SK-N-SH treated with all-trans-retinoic acid at 6 μM for 48 hours (cell line): ENCODE measurements around the gene STN1.

ENCODE experiments used
- ATAC-seq: fragments of 200-7000 bp; cut with Tn5 transposase; 3 replicates; pipeline ENCODE4 v1.9.1; 2020; ENCODE audit warnings: mild to moderate bottlenecking, moderate library complexity
- ARNTL ChIP-seq: fragments of 450-650 bp; formaldehyde crosslinking; IDR thresholded peaks from 2 replicates; pipeline ENCODE4 v1.5.0; 2020; ENCODE audit warnings: low read depth, mild to moderate bottlenecking, moderate library complexity, borderline replicate concordance
- BACH2 ChIP-seq: fragments of 250-450 bp; sonication (Bioruptor Pico); IDR thresholded peaks from 2 replicates; pipeline ENCODE4 v1.9.0; 2021; ENCODE audit warnings: mild to moderate bottlenecking, borderline replicate concordance
- CSDC2 ChIP-seq: fragments of 250-450 bp; sonication (Bioruptor Pico); IDR thresholded peaks from 2 replicates; pipeline ENCODE4 v1.5.0; 2020; ENCODE audit warnings: mild to moderate bottlenecking, moderate library complexity
- ESRRG ChIP-seq: fragments of 250-450 bp; sonication (Bioruptor Pico); IDR thresholded peaks from 2 replicates; pipeline ENCODE4 v1.6.1; 2021; ENCODE audit warnings: mild to moderate bottlenecking
- GLIS3 ChIP-seq: fragments of 250-450 bp; sonication (Bioruptor Pico); IDR thresholded peaks from 2 replicates; pipeline ENCODE4 v1.5.0; 2020; ENCODE audit warnings: mild to moderate bottlenecking, moderate library complexity
- ISL1 ChIP-seq: fragments of 250-450 bp; sonication (Bioruptor Pico); IDR thresholded peaks from 2 replicates; pipeline ENCODE4 v2.1.2; 2022; ENCODE audit warnings: mild to moderate bottlenecking, moderate library complexity
- OSR1 ChIP-seq: fragments of 250-450 bp; sonication (Bioruptor Pico); IDR thresholded peaks from 2 replicates; pipeline ENCODE4 v1.8.0; 2022; ENCODE audit warnings: moderate library complexity, mild to moderate bottlenecking, inconsistent platforms
- POU6F1 ChIP-seq: fragments of 250-450 bp; sonication (Bioruptor Pico); IDR thresholded peaks from 2 replicates; pipeline ENCODE4 v1.8.0; 2021; ENCODE audit warnings: low read depth, mild to moderate bottlenecking, moderate library complexity, borderline replicate concordance
- PPARA ChIP-seq: fragments of 250-450 bp; sonication (Bioruptor Pico); IDR thresholded peaks from 2 replicates; pipeline ENCODE4 v1.5.0; 2020; ENCODE audit warnings: mild to moderate bottlenecking, borderline replicate concordance
- RARB ChIP-seq: fragments of 250-450 bp; sonication (Bioruptor Pico); IDR thresholded peaks from 2 replicates; pipeline ENCODE4 v1.8.0; 2021; ENCODE audit warnings: mild to moderate bottlenecking, moderate library complexity
- SNAI2 ChIP-seq: fragments of 250-450 bp; sonication (Bioruptor Pico); IDR thresholded peaks from 2 replicates; pipeline ENCODE4 v1.5.0; 2020; ENCODE audit warnings: mild to moderate bottlenecking, moderate library complexity
- TCF4 ChIP-seq: fragments of 250-450 bp; sonication (Bioruptor Pico); IDR thresholded peaks from 2 replicates; pipeline ENCODE4 v1.8.0; 2021; ENCODE audit warnings: mild to moderate bottlenecking, moderate library complexity, borderline replicate concordance
- ZC3H10 ChIP-seq: fragments of 250-450 bp; sonication (Bioruptor Pico); IDR thresholded peaks from 2 replicates; pipeline ENCODE4 v1.5.1; 2021; ENCODE audit warnings: mild to moderate bottlenecking, moderate library complexity
- ZFP3 ChIP-seq: fragments of 250-450 bp; sonication (Bioruptor Pico); IDR thresholded peaks from 2 replicates; pipeline ENCODE4 v1.5.0; 2020; ENCODE audit warnings: mild to moderate bottlenecking, moderate library complexity
- ZNF565 ChIP-seq: fragments of 450-650 bp; formaldehyde crosslinking; conservative IDR thresholded peaks from 2 replicates; pipeline ENCODE4 v1.5.0; 2020; ENCODE audit warnings: low read depth, mild to moderate bottlenecking, moderate library complexity
- ZNF70 ChIP-seq: fragments of 450-650 bp; formaldehyde crosslinking; IDR thresholded peaks from 2 replicates; pipeline ENCODE4 v1.5.0; 2020; ENCODE audit warnings: mild to moderate bottlenecking, moderate library complexity
- ZNF8 ChIP-seq: fragments of 450-650 bp; formaldehyde crosslinking; IDR thresholded peaks from 2 replicates; pipeline ENCODE4 v1.5.0; 2020; ENCODE audit warnings: mild to moderate bottlenecking, moderate library complexity
- TF ChIP-seq, protein P1 (sequence below): fragments of 250-450 bp; sonication (Bioruptor Pico); IDR thresholded peaks from 2 replicates; pipeline ENCODE4 v1.5.1; 2021; ENCODE audit warnings: mild to moderate bottlenecking, moderate library complexity
- TF ChIP-seq, protein P2 (sequence below): fragments of 250-450 bp; sonication (Bioruptor Pico); IDR thresholded peaks from 2 replicates; pipeline ENCODE4 v1.8.0; 2020; ENCODE audit warnings: mild to moderate bottlenecking, moderate library complexity, borderline replicate concordance
- TF ChIP-seq, protein P3 (sequence below): fragments of 250-450 bp; sonication (Bioruptor Pico); IDR thresholded peaks from 2 replicates; pipeline ENCODE4 v1.5.0; 2020; ENCODE audit warnings: mild to moderate bottlenecking, moderate library complexity

The STN1 gene

GRCh38 chr10:103876155-103876554 lies 41.8 kb downstream of the STN1 start:
- TF ChIP-seq, protein P1, sequence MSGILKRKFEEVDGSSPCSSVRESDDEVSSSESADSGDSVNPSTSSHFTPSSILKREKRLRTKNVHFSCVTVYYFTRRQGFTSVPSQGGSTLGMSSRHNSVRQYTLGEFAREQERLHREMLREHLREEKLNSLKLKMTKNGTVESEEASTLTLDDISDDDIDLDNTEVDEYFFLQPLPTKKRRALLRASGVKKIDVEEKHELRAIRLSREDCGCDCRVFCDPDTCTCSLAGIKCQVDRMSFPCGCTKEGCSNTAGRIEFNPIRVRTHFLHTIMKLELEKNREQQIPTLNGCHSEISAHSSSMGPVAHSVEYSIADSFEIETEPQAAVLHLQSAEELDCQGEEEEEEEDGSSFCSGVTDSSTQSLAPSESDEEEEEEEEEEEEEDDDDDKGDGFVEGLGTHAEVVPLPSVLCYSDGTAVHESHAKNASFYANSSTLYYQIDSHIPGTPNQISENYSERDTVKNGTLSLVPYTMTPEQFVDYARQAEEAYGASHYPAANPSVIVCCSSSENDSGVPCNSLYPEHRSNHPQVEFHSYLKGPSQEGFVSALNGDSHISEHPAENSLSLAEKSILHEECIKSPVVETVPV = no peak
- TF ChIP-seq BACH2 (no peak), ZC3H10 (CRISPR knock-in tag) (no peak), SNAI2 (CRISPR knock-in tag) (no peak), ZFP3 (CRISPR knock-in tag) (no peak), TCF4 (peak; percentile 37; the same call in 1 of the 2 replicates), ZNF8 (CRISPR knock-in tag) (no peak), ESRRG (CRISPR knock-in tag) (no peak), CSDC2 (CRISPR knock-in tag) (no peak), RARB (no peak), ZNF70 (CRISPR knock-in tag) (no peak), ZNF565 (CRISPR knock-in tag) (0 out of 2 replicates have a peak, but pooled peaks have one; percentile 38)
- TF ChIP-seq, protein P2, sequence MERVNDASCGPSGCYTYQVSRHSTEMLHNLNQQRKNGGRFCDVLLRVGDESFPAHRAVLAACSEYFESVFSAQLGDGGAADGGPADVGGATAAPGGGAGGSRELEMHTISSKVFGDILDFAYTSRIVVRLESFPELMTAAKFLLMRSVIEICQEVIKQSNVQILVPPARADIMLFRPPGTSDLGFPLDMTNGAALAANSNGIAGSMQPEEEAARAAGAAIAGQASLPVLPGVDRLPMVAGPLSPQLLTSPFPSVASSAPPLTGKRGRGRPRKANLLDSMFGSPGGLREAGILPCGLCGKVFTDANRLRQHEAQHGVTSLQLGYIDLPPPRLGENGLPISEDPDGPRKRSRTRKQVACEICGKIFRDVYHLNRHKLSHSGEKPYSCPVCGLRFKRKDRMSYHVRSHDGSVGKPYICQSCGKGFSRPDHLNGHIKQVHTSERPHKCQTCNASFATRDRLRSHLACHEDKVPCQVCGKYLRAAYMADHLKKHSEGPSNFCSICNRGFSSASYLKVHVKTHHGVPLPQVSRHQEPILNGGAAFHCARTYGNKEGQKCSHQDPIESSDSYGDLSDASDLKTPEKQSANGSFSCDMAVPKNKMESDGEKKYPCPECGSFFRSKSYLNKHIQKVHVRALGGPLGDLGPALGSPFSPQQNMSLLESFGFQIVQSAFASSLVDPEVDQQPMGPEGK (CRISPR knock-in tag) = no peak
- ATAC-seq = no peak

DNA sequence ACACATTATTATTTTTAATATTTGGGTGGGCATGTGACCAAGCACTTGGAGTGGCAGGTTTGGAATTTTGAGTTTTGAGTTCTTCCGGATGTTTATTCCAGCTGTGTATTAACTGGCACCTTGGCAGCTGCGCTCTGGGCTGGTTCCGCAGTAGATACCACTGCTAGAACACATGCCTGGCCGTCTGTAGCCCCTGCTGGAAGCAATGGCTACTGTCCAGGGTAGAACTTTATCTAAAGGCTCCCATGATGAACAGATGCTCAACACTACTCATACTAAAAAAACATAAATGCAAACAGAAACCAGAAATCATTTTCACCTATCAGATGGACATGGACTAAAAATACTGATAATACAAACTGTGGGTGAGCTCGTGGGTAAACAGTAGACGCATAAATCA lies 43.3 kb downstream of the STN1 start:
- peak; percentile 34; the same call in 1 of the 3 replicates for ATAC-seq
- peak; percentile 43; the same call in 1 of the 2 replicates for TF ChIP-seq TCF4
- TF ChIP-seq BACH2 = no peak

DNA sequence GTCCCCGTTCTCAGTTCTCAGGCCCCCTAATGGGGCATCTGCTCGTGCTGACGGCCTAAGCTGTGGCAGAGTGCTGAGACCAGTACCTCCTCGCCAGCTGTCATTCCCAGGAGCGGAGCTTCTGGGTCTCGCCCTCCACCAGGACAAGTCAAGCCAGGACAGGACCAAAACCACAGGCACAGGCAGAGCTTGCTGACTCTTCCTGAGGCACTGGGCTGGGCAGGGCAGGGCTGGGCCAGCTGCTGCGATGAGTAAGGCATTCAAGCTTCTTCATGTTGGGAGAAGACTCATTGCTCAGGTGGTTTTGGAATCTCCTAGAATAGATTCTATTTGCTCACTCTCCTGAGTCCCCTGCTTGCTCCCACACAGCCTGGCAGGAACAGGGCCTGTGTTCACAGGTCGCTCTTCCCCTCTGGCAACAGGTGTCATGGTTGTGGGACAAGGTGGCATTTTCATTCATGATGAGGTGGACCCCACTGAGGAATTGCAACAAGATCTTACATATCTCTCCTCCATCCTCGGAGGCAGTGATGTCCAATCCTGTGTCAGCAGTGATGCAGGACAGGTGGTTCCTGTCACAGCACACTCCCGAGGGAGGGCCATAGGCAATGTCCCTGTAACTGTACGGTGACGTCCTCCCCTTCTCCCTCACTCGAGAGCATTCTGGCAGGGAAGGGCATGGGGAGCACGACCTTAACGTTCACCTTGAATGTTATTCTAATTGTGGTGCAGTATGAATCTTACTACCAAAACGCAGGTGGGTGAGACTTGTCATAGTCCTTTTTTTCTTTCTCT lies 45.6 kb downstream of the STN1 start:
- no peak for TF ChIP-seq ISL1 (CRISPR knock-in tag)
- no peak for TF ChIP-seq POU6F1
- TF ChIP-seq, protein P2 (CRISPR knock-in tag) = no peak
- TF ChIP-seq ARNTL (CRISPR knock-in tag) = no peak
- TF ChIP-seq ZFP3 (CRISPR knock-in tag) = no peak
- no peak for TF ChIP-seq GLIS3 (CRISPR knock-in tag)
- TF ChIP-seq, protein P3, sequence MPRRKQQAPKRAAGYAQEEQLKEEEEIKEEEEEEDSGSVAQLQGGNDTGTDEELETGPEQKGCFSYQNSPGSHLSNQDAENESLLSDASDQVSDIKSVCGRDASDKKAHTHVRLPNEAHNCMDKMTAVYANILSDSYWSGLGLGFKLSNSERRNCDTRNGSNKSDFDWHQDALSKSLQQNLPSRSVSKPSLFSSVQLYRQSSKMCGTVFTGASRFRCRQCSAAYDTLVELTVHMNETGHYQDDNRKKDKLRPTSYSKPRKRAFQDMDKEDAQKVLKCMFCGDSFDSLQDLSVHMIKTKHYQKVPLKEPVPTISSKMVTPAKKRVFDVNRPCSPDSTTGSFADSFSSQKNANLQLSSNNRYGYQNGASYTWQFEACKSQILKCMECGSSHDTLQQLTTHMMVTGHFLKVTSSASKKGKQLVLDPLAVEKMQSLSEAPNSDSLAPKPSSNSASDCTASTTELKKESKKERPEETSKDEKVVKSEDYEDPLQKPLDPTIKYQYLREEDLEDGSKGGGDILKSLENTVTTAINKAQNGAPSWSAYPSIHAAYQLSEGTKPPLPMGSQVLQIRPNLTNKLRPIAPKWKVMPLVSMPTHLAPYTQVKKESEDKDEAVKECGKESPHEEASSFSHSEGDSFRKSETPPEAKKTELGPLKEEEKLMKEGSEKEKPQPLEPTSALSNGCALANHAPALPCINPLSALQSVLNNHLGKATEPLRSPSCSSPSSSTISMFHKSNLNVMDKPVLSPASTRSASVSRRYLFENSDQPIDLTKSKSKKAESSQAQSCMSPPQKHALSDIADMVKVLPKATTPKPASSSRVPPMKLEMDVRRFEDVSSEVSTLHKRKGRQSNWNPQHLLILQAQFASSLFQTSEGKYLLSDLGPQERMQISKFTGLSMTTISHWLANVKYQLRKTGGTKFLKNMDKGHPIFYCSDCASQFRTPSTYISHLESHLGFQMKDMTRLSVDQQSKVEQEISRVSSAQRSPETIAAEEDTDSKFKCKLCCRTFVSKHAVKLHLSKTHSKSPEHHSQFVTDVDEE (CRISPR knock-in tag) = no peak
- TF ChIP-seq ESRRG (CRISPR knock-in tag) = no peak
- TF ChIP-seq RARB = no peak
- TF ChIP-seq OSR1 (CRISPR knock-in tag) = no peak
- no peak for TF ChIP-seq PPARA (CRISPR knock-in tag)
- TF ChIP-seq, all 23 proteins: peak for 0
- peak; percentile 33; the same call in 1 of the 3 replicates for ATAC-seq
